Left colon (tissue), 2 donors: Measurements from ENCODE around the gene ATG2A. TPM values are rescaled to one million over a fixed set of nuclear protein-coding genes. Genes with fewer than 3 reads are reported as not detected.

Experiments
- ATAC-seq: fragments of 200-7000 bp; cut with Tn5 transposase; one replicate; pipeline ENCODE4 v1.9.1; 2020; ENCODE audit warnings: mild to moderate bottlenecking, moderate library complexity
- DNase-seq, 2 donors: peaks; one replicate each; pipeline ENCODE4 v3.0.0-alpha.2; 2020
- intact Hi-C, 2 donors: fragments of 100-400 bp; cut with DNase I in 1 of 2; cut with micrococcal nuclease in 1 of 2; formaldehyde crosslinking; loops; one replicate each; pipeline versions ENCODE4 v1.11.2 to v1.14.0; 2022; cut with DNase I, micrococcal nuclease
- total RNA-seq, 2 donors: library from RNA; stranded (reverse); fragmentation: NEBNext Ultra II Directional; extraction: Animal tissue kit (Norgen Biotek cat#: 25700); gene quantifications; one replicate each; pipeline ENCODE4 v1.2.1, GENCODE V29; 2021
- donor health status: DM: no; HTN: no; CAD: no.
- donor health status: DM: yes; HTN: yes; CAD: no.

The ATG2A gene
- total RNA-seq, 2 donors from 2014 or later: 25.3 to 43.4 TPM

DNA sequence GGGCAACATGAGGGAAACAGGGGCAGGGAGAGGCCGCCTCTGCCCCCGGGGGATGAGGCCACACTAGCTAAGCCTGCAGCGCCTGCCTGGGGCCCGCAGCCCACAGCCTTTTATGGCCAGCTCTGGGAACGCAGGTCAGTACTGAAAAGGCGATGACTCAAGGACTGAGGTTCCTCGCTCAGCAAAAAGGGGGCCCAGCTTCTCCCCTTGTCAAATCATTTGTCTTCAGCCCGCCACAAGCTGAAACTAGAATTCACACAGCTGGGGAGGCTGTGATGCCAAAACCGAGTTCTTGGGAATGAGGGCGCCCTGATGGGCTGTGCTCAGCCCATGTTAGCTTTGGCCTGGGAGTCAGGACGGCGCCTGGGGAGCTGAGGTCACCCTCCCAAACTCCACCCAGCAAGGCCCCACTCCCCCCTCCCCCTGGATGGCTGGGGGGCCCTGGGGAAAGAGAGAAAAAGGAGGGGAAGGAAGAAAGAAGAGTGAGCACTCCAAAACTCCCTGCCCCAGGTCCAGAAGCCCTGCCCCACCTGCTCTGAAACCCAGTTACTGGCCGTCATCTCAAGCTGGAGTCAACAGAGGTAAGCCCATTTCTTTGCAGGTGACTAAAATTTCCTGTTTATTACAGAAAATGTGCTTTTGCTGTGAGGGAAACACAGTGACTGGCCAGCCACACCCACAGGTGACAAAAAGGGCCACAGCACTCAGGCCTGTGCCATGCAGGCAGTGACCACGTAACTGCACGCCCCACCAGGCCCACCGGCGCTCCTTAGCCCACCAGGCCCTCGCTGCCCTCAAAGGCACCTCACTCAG, 52.3 kb downstream of the ATG2A start:
- DNase-seq (peak; percentile 43 to 76), ATAC-seq (peak; percentile 37)
- intact Hi-C loops: no loop called here

DNA sequence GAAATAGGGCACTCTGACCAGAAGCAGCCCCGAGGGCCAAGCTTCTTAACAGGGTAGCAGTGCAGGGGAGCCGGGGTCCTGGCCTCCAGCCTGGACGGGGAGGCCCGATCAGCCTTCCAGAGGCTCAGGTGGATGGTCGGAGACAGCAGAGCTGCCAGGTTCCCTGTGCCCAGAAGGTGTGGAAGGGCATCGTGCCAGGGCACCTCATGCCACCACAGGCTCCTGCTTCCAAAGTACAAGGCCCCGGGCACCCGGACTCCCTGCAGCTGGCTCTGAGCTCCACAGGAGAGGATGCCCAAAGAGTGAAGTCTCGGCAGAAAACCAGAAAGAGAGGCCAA, 52.9 kb downstream of the ATG2A start:
- intact Hi-C loops: no loop called here
- ATAC-seq (no peak), DNase-seq (no peak)

DNA sequence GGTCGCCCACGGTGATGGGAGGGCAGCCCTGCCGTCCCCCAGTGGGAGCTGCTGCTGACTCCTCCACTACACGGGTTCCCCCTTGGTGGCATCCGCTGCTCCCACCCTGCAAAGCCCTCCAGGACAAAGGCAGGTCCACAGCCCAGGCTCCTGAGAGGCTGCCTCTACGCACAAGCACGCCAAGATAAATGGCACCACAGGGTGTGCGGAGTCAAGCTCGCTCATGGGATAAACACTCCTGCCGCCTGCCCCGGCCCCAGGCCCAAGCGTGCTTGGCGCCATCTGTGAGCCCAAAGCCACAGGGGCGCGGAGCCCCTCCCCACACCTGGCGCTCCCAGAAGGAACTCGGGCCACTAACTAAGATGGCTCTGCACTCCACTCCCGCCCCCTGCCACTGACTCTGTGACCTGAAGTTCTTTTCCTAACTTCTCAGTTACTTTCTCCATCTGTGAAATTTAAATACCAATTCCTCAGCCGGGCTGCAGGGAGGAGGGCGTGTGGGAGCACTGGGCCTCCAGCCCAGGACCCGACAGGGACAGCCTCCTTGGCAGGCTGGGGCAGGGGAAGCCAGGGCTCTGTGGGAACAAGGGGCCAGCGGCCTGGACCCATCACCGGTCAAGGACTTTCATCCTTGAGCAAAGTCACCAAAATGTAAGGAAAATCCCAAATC, 53.5 kb downstream of the ATG2A start:
- ATAC-seq: no peak
- intact Hi-C loops: no loop called here
- peak in 1 of 2 donors; percentile 19 for DNase-seq

DNA sequence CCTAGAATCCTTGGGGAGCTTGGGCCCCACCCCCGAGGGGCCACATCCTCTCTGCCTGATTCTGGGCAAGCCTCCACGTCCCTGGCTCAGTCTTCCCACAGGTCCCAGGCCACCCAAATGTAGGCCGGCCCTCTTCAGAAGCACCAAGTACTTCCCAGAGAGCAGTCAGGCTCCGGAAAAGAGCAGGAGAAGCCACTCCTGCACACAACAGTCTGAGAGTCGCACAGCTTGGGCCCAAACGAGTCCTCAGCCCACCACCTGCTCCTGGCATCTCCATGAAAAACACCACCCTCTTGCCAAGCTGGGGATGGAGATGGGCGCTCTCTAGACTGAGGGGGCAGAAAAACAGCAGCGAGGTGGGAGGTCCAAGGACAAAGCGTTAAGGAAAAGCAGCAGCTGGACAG, 54.0 kb downstream of the ATG2A start:
- intact Hi-C loops: no loop called here

DNA sequence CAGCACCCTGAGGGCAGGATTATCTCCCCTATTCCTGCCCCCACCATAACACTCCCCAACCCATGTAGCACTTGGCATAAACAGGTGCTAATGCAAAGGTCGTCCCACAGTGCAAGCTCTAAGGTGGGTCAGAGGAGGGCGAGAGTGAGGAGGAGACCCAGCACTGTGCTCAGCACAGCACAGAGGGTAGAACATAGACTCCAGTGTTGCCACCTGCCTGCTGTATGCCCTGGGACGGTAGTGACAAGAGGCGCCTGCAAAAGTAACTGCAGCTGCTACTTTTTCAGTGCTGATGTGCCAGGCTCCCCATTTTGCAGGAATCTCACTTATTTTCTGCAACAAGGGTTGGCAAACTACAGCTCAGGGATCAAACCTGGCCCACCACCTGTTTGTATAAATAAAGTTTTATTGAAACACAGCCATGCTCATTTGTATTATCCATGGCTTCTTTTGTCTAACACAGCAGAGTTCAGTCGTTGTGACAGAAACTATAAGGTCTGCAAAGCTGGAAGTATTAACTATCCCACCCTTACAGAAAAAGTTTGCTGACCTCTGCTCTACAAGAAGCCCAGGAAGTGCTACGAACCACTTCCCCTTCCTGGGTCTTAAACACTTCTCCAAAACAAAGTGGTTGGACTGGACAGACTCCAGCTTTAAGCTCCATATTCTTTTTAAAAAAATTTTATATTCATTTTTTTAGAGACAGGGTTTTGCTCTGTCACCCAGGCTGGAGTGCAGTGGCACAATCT, 55.6 kb downstream of the ATG2A start:
- DNase-seq (no peak), ATAC-seq (no peak)
- intact Hi-C loops: no loop called here

More for the DNA sequence above, 54.0 kb downstream of the ATG2A start:
- ATAC-seq: no peak
- peak in 1 of 2 donors; percentile 33 for DNase-seq

DNA sequence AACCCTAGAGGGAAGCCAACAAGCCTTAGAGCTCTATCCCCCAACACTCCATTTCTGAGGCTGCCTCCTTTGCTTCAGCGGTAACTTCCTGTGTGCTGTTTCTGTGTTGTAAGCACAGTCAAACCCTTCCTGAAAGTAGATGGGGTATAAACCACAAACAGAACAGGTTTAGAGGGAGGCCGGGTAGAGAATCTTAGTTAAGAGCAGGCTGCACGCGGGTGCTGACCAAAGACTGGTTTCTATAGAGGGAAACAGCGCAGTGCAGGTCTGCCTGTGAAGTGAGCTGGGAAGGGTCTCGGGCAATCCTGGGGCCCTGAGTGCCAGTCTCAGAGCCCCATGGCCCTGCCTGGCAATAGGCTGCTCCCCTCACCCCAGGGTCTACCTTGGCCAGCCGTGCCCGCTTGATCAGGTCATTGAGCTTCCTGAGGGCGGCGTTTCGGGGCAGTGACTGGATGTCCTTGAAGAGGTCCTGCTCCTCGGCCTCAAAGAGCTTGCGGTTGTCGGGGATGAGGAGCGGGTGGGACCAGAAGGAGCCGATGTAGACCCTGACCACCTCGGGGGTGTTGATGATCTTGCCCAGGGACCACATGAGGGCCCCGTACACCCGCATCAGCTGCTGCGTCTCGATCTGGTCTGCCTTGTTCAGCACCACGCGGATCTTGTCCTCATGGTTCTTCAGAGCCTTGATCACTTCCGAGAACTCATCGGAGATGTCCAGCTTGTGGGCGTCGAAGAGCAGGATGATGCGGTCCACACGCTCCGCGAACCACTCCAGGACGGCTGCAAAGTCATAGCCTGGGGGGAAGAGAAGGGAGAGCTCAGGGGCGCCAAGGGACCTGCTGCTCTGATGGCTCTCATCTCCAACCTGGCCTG, 57.2 kb downstream of the ATG2A start:
- DNase-seq: peak in 1 of 2 donors; percentile 9
- no peak for ATAC-seq
- intact Hi-C loops: no loop called here

DNA sequence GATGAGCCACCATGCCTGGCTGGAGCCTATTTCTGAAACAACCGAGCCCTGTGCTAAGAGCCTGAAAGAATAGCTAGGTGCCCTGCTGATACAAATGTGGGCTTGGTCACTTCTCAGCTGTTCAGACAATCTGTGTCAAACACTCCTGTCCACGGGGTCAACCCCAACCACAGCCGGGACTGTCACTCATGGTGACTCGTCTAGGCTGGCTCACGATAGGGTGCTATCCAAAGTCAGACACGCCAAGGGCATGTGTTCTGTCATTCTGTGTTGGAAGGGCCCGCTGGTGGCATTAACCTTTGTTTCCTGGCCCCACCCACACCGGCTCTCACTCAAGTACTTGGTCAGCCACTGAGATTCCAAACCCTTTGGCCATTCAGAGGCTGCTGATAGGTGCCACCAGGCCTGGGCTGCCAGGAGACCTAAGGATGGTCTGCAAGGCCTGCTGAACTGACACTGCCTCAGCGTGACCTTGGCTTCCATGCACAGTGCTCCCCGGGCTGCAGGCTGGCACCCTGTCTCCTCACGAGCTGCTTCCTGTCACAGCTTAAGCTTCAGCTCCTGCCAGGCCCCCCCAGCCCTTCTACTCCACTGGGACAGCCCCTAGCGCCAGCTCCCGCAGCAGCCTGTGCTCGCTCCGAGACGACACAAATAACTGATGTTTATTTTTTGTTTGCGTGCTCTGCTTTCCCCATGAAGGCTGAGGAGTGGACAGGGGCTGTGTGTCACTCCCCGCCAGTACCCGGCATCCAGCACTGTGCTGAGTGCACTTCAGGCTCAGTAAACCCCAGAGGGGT, 58.3 kb downstream of the ATG2A start:
- peak in 1 of 2 donors; percentile 57 for DNase-seq
- peak; percentile 35 for ATAC-seq
- intact Hi-C loops: no loop called here

DNA sequence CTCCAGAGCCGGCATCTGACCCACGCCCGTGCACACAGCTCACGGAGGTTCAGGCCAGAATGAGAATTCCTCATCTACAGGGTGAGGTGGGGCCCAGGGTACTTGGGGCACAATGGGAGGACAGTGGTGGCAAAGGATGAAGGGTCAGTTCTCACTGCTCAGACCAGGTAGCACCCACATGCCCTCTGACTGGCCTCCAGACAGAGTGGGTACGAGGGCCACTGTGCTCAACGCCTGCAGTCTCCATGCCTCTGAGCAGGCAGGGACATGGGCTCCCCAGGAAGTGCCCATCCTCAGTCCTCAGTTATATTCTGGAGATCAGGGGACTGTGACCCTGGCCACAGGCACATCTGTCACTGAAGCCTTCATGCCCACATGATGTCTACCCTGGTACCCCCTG, 59.5 kb downstream of the ATG2A start:
- no peak for ATAC-seq
- intact Hi-C loops: no loop called here
- DNase-seq: no peak

DNA sequence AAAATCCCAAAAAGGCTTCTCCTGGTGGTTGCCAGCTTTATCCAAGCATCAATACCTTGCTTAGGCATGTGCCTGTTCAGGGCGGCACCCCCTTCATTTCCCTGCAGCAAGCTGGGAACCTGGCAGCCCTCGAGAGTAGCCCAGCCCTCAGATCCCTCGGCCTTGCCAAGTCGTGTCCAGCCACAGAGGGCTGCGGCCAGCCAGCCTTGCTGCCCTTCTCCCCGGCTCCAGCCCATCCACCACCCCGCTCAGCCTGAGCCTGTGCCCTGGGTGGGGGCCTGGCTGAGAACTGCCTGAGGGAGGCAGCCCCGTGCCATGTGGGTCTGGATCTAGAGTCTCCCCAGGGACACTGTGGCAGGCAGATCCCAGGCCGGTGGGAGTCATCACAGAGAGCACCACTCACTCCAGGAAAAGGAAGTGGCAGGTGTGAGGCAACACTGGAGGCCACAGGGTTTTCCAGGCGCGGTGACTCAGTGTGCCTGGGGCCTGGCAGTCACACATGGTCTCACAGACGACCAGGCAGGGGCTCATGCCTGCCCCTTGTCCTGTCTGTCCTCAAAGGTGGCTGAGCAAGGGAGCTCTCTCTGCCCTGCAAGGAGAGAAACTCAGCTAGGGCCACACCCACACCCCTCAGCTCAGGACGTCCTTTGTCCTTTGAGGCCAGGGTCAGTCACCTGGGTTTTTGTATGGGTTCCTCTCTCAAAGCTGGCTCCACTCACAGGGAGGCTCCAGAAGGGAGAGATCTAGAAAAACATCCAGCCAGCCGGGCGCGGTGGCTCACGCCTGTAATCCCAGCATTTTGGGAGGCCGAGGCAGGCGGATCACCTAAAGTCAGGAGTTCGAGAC, 60.4 kb downstream of the ATG2A start:
- DNase-seq (peak in 1 of 2 donors; percentile 67), ATAC-seq (peak; percentile 44)
- intact Hi-C loops: no loop called here

DNA sequence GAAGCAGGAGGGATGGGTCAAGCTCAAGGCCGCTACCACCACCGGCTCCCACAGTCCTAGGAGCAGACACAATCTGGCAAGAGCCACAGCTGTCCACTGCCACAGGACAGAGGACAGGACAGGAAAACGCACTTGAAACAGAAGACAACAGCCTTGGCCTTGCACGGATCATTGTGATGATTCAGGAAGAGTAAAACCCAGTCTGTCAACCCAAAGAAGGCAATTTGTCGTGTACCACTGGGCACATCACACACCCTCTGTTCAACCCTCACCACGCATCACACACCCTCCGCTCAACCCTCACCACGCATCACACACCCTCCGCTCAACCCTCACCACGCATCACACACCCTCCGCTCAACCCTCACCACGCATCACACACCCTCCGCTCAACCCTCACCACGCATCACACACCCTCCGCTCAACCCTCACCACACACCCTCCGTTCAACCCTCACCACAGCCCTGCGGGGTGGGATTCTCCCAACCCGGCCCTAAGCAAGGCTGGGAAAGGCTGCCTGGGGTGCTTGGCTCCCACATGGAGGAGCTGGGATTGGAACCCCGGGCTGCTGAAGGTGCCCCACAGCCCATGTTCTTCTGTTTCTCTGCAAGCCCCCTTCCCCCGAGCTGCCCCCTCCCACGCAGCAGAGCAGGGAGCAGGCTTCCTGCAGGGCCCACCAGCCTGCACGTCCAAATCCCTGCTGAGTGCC, 61.3 kb downstream of the ATG2A start:
- DNase-seq: no peak
- intact Hi-C loops: no loop called here
- ATAC-seq: no peak

DNA sequence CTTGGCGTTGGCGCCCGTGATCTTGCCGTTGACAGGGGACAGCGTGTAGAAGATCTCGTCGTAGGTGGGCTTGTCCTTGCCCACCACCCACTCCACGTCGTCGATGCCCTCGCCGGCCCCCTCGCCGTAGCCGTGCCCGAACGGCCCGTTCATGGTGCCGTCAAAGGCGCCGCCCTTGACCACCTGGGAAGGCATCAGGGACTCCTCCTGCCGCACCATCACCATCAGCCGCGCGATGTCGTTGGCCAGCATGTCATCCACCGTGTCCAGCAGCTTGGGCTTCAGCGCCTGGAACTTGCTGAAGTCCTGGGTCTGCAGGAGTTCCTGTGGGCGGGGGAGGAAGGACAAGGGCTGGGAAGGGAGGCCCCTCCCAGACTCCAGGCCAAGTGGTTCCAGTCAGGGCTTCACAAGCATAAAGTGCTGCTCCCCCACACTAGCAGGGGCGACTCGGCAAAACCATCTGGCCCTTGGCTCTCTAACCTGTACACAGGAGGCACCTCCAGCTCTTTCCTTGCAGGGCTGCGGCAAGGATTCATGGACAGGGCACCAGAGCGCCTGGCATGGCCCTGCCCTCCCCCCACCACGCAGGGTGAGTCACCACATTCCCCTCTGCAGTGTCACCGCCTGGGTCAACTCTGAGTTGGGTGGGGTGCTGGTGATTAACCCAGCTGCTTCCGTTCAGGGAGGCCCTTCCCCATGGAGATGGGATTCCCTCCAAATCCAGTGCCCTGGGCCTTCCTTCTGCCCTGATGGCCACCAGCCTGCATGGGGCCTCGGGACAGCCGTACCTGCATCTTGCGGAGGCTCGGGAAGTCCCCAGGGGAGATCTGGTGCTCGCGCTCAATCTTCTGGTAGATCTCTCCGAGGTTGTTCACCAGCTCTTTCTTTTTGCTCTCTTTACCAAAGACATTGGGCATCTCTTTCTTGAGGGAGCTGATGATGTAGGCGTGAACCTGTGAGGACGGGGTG, 62.2 kb downstream of the ATG2A start:
- ATAC-seq (peak; percentile 84), DNase-seq (peak; percentile 72 to 90)
- intact Hi-C loops: no loop called here

DNA sequence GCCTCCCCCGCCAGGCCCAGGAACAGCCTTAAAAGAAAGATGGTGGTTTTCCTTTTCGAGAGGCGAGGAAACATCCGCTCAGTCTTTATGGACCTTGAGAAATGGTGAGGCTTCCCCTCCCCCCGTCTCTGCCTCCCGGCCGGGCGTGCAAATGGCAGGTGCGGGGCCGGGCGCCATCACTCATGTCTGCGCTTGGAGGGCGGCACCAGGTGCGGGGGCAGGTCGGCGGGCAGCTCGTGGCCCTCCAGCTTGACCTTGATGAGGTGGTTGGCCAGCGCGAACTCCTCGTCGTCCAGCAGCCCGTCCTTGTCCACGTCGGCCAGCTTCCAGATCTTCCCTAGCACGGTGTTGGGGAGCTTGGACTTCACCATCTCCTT, 62.9 kb downstream of the ATG2A start:
- intact Hi-C loops: no loop called here
- DNase-seq (no peak), ATAC-seq (no peak)

DNA sequence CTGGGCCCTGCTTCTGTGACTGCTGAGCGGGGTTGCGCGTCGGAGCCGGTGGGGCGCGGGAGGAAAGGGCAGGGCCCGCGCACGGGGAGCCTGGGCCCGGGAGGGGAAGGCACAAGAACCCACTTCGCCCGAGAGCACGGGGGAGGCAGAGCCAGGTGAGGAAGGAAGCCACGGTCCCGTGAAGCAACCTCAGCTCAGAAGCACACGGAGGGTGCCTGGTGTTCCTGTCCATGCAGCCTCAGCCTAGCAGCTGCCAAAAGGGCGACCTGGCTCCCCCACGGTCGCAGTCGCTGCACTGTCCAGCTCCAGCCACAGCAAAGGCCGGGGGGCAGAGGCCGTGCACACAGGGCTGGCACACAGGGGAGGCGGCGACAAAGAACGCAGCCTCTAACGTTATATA, 63.3 kb downstream of the ATG2A start:
- no peak for ATAC-seq
- intact Hi-C loops: no loop called here
- no peak for DNase-seq

DNA sequence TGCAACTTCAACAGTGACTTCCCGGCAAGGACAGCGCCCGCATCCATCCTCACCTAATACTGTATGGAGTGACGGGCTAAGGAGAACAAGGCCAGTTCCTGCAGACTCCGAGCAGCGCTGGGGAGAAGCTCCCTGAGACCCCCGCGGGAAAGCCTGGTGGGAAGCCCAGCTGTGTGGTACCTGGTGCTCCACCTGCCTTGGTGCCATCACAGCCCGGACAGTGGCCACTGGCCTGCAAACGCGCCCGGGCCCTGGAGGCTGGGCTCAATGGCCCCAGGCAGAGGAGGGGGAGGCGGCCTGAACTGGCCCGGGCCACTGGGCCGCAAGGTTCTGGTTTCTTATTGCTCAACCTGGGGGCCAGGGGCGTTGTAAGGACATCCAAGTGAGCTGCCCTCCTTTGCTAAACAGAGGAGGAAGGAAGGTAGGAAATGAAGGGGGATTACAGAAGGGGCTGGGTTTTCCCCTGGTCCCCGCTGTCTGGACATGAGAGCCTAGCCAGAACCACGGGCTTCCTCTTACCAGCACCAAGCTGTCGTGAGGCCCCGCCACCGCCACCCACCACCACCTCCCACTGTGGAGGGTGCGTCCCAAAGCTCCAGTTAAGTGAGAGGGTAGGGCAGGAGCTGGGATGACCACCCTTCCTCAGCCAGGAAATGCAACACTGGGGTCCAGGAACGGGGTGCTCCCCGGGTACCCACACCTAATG, 64.1 kb downstream of the ATG2A start:
- intact Hi-C loops: no loop called here
- DNase-seq (no peak), ATAC-seq (no peak)

DNA sequence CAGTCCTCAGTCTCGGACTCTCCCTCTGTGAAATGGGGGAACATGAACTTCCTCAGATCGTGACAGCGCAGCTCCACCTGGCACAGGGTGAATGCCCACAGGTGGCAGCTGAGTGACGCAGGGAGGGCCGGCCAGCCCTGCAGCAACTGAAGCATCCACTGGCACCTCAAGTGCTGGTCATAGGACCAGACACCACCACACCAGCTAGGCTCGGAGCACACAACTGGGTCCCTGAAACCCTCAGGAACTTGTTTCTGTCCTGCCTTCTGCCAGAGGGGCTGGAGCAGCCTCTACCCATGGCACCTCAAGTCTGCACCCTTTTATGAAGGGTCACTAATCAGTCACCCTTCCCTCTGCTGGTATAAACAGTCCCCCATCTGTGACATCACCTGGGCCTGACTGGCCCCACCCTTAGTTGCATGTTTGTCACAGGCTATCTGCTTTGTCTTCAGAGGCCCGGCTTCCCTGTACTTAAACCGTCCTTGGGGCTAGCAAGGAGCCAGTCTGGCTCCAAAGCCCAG, 65.1 kb downstream of the ATG2A start:
- no peak for DNase-seq
- ATAC-seq: no peak
- intact Hi-C loops: no loop called here
